DMS114 treated with DMSO at 0.1 percent for 48 hours (cell line): Measurements from ENCODE around the gene EBP.
"Not testable (repeated sequence)": the region's sequence is repeated elsewhere in the genome, so short reads cannot be mapped to it uniquely, and the experiment has no call there.

Experiments
- DNase-seq: peaks from one replicate; lab custom pipeline; 2025; ENCODE audit not compliant: unreplicated experiment; lab: John Stamatoyannopoulos, UW

EBP gene

GRCh38 chrX:48492293-48492910 is 29.2 kb upstream of the EBP start:
- DNase-seq, result no peak

- DNase-seq, result no peak
These were observed 27.7 kb upstream of the EBP start for GRCh38 chrX:48493890-48494364.

- no peak for DNase-seq
These were observed 24.9 kb upstream of the EBP start for GRCh38 chrX:48496660-48497059.

GRCh38 chrX:48497871-48498270 is 23.7 kb upstream of the EBP start:
- DNase-seq, result no peak

GRCh38 chrX:48498374-48498809 is 23.2 kb upstream of the EBP start:
- DNase-seq, result no peak

- no peak for DNase-seq
These were observed 17.3 kb upstream of the EBP start for GRCh38 chrX:48504261-48504660.

- DNase-seq, result no peak
These were observed 16.1 kb upstream of the EBP start for GRCh38 chrX:48505481-48505880.

- no peak for DNase-seq
These were observed 14.4 kb upstream of the EBP start for GRCh38 chrX:48507246-48507645.

GRCh38 chrX:48508400-48509244 is 13.0 kb upstream of the EBP start, which contains the start of gene PORCN:
TSS of gene PORCN (plus strand) at chrX:48508992. CDS start at chrX:48509821, 829 bp downstream.
- DNase-seq, result peak; percentile 23

- no peak for DNase-seq
These were observed 12.4 kb upstream of the EBP start for GRCh38 chrX:48509245-48509590.

- no peak for DNase-seq
These were observed 12.0 kb upstream of the EBP start for GRCh38 chrX:48509619-48510018.

GRCh38 chrX:48511560-48511959 is 10.0 kb upstream of the EBP start:
- no peak for DNase-seq

GRCh38 chrX:48512371-48512935 is 9.2 kb upstream of the EBP start:
- no peak for DNase-seq

GRCh38 chrX:48513670-48514069 is 7.9 kb upstream of the EBP start:
- DNase-seq, result no peak

GRCh38 chrX:48514126-48514806 is 7.3 kb upstream of the EBP start:
- no peak for DNase-seq

- DNase-seq, result no peak
These were observed 6.6 kb upstream of the EBP start for GRCh38 chrX:48514868-48515460.

GRCh38 chrX:48515842-48516241 is 5.8 kb upstream of the EBP start:
- DNase-seq, result no peak

- DNase-seq, result no peak
These were observed 5.3 kb upstream of the EBP start for GRCh38 chrX:48516285-48516684.

- DNase-seq, result no peak
These were observed 4.6 kb upstream of the EBP start for GRCh38 chrX:48516987-48517386.

- DNase-seq, result not testable (repeated sequence)
These were observed 2.1 kb upstream of the EBP start for GRCh38 chrX:48519481-48519880.

- no peak for DNase-seq
These were observed 1.2 kb upstream of the EBP start for GRCh38 chrX:48520455-48520854.
